ENCODE results near the gene CD40.

CD40 gene

DNA sequence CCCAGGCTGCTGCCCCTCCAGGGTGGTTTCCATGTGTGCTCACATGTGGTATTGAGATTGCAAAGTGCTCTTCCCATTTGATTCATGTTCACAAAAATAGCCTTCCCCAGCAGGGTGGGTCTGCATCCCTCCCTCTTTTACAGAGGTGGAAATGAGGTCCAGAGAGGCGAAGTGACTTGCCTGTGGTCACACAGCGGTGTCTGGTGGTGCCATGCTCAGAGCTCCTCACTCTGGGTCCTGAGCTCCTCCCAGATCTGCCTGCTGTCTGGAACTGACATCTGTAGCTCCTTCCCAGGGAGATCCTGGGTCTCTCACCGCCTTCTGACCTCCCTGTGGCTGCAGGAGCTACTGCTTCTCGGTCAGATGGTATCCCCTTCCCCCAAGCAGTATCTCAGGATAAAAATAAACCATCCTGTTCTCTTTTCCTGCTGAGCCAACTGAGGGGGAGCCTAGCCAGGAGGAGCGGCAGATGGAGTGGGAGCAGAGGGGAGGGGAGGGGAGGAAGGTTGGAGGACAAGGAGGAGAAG lies 11.9 kb downstream of the CD40 start:
- Histone ChIP-seq H3K27me3 (ENCODE audit: insufficient read depth, low read length, poor library complexity) (peaks cover 15% of the 10 kb centered on the region), H4K20me1 (ENCODE audit: insufficient read depth, low read length) (peaks cover 16% of the 10 kb centered on the region), H2AFZ (ENCODE audit: low read depth, low read length) (no peak overlapping the region), H3K4me2 (ENCODE audit: insufficient read depth, low read length) (no peak overlapping the region), H3K9ac (ENCODE audit: low read depth, low read length) (no peak overlapping the region), H3K27ac (ENCODE audit: low read length) (no peak overlapping the region), H3K4me3 (ENCODE audit: low read depth in 1 of 2, low read length in 2 of 2) (no peak overlapping the region), H3K79me2 (ENCODE audit: insufficient read depth, low read length) (no peaks in the 10 kb centered on the region), H3K36me3 (ENCODE audit: insufficient read depth, low read length) (no peaks in the 10 kb centered on the region), H3K9me3 (ENCODE audit: insufficient read depth, low read length, severe bottlenecking) (no peaks in the 10 kb centered on the region), H3K4me1 (ENCODE audit: insufficient read depth, low read length) (no peaks in the 10 kb centered on the region)
- ATAC-seq (ENCODE audit: insufficient read depth, low read depth) (no peak), DNase-seq (no peak)
- no peak for TF ChIP-seq CTCF (IDR thresholded peaks at IDR 0.05; ENCODE audit: borderline replicate concordance, extremely low read depth, low read length, poor library complexity, severe bottlenecking)
- no peak for TF ChIP-seq EZH2 (IDR thresholded peaks at IDR 0.05; ENCODE audit: borderline replicate concordance, low read depth, low read length, severe bottlenecking)

DNA sequence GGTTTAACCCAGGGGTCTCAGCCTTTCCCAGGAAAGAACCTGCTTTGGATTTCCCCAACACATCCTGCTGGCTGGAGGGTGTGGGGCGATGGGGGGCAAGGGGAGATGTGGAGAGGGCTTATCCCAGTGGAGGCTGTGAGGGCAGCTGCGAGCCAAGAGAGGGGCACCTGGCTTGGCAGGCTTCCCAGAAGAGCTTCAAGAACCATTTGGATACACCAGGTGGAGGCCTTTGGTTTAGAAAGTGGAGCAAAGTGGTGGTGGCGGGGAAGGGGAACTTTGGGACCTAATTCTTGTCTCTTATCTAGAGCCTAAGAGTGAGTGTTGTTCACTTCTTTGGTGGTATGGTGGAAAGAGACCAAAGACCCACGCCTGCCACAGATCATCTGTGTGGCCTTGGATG lies 12.4 kb downstream of the CD40 start:
- TF ChIP-seq CTCF (IDR thresholded peaks at IDR 0.05; ENCODE audit: borderline replicate concordance, extremely low read depth, low read length, poor library complexity, severe bottlenecking) (no peak), EZH2 (IDR thresholded peaks at IDR 0.05; ENCODE audit: borderline replicate concordance, low read depth, low read length, severe bottlenecking) (no peak)
- H3K4me2 ChIP-seq (ENCODE audit: insufficient read depth, low read length), result no peak overlapping the region
- no peaks in the 10 kb centered on the region for H3K9me3 ChIP-seq (ENCODE audit: insufficient read depth, low read length, severe bottlenecking)
- H3K4me3 ChIP-seq (ENCODE audit: low read depth in 1 of 2, low read length in 2 of 2), result no peak overlapping the region
- H4K20me1 ChIP-seq (ENCODE audit: insufficient read depth, low read length), result peaks cover 16% of the 10 kb centered on the region
- H3K9ac ChIP-seq (ENCODE audit: low read depth, low read length), result no peak overlapping the region
- ATAC-seq (ENCODE audit: insufficient read depth, low read depth) (no peak), DNase-seq (no peak)
- H3K79me2 ChIP-seq (ENCODE audit: insufficient read depth, low read length), result no peaks in the 10 kb centered on the region
- H3K27me3 ChIP-seq (ENCODE audit: insufficient read depth, low read length, poor library complexity), result peaks cover 15% of the 10 kb centered on the region
- H2AFZ ChIP-seq (ENCODE audit: low read depth, low read length), result no peak overlapping the region
- no peak overlapping the region for H3K27ac ChIP-seq (ENCODE audit: low read length)
- no peaks in the 10 kb centered on the region for H3K4me1 ChIP-seq (ENCODE audit: insufficient read depth, low read length)
- H3K36me3 ChIP-seq (ENCODE audit: insufficient read depth, low read length), result no peaks in the 10 kb centered on the region

DNA sequence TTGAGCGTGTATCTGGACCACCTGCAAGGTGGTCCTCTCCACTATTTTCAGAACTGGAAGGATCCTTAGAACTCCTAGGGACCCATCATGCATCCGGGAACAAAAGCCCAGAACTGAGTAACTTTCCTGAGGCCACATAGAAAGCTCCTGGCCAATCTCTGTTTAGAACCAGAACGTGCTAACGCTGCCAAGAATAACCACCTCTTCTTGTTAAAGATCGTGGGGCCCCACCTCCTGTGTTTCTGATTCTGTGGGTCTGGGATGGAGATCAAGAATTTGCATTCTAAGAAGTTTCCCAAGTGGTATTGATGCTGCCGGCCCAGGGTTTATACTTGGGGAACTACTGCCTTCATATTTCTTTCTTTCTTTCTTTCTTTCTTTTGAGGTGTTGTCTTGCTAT lies 13.3 kb downstream of the CD40 start:
- H3K9ac ChIP-seq (ENCODE audit: low read depth, low read length), result no peak overlapping the region
- H3K36me3 ChIP-seq (ENCODE audit: insufficient read depth, low read length), result no peaks in the 10 kb centered on the region
- no peaks in the 10 kb centered on the region for H3K9me3 ChIP-seq (ENCODE audit: insufficient read depth, low read length, severe bottlenecking)
- no peak overlapping the region for H2AFZ ChIP-seq (ENCODE audit: low read depth, low read length)
- no peak overlapping the region for H3K27ac ChIP-seq (ENCODE audit: low read length)
- H3K4me2 ChIP-seq (ENCODE audit: insufficient read depth, low read length), result no peak overlapping the region
- H3K4me1 ChIP-seq (ENCODE audit: insufficient read depth, low read length), result no peaks in the 10 kb centered on the region
- no peaks in the 10 kb centered on the region for H3K79me2 ChIP-seq (ENCODE audit: insufficient read depth, low read length)
- no peak for ATAC-seq (ENCODE audit: insufficient read depth, low read depth)
- H4K20me1 ChIP-seq (ENCODE audit: insufficient read depth, low read length), result peaks cover 16% of the 10 kb centered on the region
- DNase-seq, result no peak
- peaks cover 24% of the 10 kb centered on the region for H3K27me3 ChIP-seq (ENCODE audit: insufficient read depth, low read length, poor library complexity)
- TF ChIP-seq CTCF (IDR thresholded peaks at IDR 0.05; ENCODE audit: borderline replicate concordance, extremely low read depth, low read length, poor library complexity, severe bottlenecking) (no peak), EZH2 (IDR thresholded peaks at IDR 0.05; ENCODE audit: borderline replicate concordance, low read depth, low read length, severe bottlenecking) (no peak)
- no peak overlapping the region for H3K4me3 ChIP-seq (ENCODE audit: low read depth in 1 of 2, low read length in 2 of 2)

GRCh38 chr20:46132705-46133120 lies 14.6 kb downstream of the CD40 start:
- H2AFZ ChIP-seq (ENCODE audit: low read depth, low read length), result no peak overlapping the region
- H3K9me3 ChIP-seq (ENCODE audit: insufficient read depth, low read length, severe bottlenecking), result no peaks in the 10 kb centered on the region
- no peaks in the 10 kb centered on the region for H3K79me2 ChIP-seq (ENCODE audit: insufficient read depth, low read length)
- H3K36me3 ChIP-seq (ENCODE audit: insufficient read depth, low read length), result no peaks in the 10 kb centered on the region
- H3K4me2 ChIP-seq (ENCODE audit: insufficient read depth, low read length), result no peak overlapping the region
- DNase-seq, result peak; percentile 67
- no peak overlapping the region for H3K4me3 ChIP-seq (ENCODE audit: low read depth in 1 of 2, low read length in 2 of 2)
- peak; percentile 94 for ATAC-seq (ENCODE audit: insufficient read depth, low read depth)
- peaks cover 16% of the 10 kb centered on the region for H4K20me1 ChIP-seq (ENCODE audit: insufficient read depth, low read length)
- H3K9ac ChIP-seq (ENCODE audit: low read depth, low read length), result no peak overlapping the region
- H3K27ac ChIP-seq (ENCODE audit: low read length), result no peak overlapping the region
- H3K4me1 ChIP-seq (ENCODE audit: insufficient read depth, low read length), result no peaks in the 10 kb centered on the region
- H3K27me3 ChIP-seq (ENCODE audit: insufficient read depth, low read length, poor library complexity), result peaks cover 29% of the 10 kb centered on the region
- TF ChIP-seq EZH2 (IDR thresholded peaks at IDR 0.05; ENCODE audit: borderline replicate concordance, low read depth, low read length, severe bottlenecking), result no peak
- peak; percentile 89 for TF ChIP-seq CTCF (IDR thresholded peaks at IDR 0.05; ENCODE audit: borderline replicate concordance, extremely low read depth, low read length, poor library complexity, severe bottlenecking)
